ENCODE measurements around the gene GMPR2.

Gene GMPR2

DNA sequence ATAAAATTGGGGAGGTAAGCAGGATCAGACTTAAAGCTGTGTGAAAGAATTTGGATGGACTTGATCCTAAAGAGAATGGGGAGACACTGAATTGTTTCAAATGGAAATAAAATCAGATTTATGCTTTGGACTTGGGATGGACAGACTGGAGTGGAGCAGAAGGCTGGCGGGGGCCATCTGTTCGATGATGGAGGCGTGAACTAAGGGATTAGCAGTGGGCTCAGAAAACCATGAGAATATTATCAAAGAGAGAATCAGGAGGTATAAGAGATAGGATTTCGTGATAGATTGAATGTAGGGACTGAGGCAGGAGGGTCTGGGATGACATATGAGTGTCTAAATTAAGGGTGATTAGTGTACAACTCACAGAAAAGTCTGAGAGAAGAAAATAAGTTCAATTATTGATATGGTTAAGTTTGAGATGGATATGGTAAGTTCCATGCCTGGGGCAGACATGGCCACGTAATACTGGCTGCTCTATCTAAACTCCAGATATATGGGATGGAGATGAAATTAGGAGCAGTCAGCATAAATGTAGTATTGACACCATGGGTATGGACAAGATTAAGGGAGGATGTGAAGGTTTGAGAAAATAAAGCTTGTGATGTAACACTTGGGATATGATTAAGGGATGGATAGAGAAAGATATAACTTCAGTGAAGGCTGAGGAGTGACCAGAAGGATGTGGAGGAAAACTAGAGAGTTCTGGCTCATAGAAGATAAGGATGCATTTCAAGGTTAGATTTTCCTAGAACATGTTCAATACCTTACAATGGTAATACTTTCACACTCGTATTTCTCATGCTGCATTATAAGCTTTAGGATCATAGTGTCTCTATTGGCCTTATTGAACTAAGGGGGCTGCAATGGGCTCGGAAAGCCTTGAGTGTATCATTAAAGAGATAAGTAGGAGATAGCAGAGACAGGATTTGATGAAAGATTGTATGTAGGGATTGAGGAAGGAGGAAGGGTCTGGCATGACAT, 28.3 kb upstream of the GMPR2 start:
- peak; percentile 12 for DNase-seq (ENCODE audit: low spot score)
- TF ChIP-seq, protein P1, sequence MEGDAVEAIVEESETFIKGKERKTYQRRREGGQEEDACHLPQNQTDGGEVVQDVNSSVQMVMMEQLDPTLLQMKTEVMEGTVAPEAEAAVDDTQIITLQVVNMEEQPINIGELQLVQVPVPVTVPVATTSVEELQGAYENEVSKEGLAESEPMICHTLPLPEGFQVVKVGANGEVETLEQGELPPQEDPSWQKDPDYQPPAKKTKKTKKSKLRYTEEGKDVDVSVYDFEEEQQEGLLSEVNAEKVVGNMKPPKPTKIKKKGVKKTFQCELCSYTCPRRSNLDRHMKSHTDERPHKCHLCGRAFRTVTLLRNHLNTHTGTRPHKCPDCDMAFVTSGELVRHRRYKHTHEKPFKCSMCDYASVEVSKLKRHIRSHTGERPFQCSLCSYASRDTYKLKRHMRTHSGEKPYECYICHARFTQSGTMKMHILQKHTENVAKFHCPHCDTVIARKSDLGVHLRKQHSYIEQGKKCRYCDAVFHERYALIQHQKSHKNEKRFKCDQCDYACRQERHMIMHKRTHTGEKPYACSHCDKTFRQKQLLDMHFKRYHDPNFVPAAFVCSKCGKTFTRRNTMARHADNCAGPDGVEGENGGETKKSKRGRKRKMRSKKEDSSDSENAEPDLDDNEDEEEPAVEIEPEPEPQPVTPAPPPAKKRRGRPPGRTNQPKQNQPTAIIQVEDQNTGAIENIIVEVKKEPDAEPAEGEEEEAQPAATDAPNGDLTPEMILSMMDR (IDR thresholded peaks at IDR 0.05) = no peak
- Histone ChIP-seq H3K27ac (no peak overlapping the region), H3K4me3 (no peak overlapping the region)

DNA sequence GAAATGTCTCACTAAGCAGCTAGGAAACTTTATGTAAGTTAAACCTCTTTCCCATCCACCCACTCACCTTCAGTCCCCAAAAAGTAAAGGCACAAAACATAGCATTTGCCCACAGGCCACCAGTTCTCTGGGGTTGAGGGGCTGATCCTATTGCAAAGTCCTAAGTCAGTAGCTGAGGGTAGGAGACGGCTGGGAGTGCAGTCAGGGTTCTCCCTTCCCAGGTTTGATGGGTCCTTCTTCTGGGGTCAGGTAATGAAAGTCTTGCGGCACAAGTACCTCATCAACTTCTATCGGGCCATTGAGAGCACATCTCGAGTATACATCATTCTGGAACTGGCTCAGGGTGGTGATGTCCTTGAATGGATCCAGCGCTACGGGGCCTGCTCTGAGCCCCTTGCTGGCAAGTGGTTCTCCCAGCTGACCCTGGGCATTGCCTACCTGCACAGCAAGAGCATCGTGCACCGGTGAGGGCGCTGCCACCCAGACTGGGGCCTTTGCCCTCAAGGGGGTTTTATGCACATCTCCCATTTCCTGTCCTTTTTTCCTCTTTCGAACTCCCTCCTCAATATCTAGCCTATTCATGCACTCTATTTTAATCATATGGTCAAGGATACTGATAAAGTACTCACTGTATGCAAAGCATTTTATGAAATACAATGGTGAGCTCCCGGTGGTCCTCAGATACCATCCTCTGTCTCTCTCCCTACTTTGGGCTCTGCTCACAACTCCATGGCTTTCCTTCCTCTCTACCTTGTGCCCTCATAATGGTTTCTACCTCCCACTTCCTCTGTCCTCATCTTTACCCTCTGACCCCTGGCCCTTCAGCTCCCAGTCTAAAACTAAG, 26.2 kb upstream of the GMPR2 start:
- TF ChIP-seq, protein P1 (IDR thresholded peaks at IDR 0.05) = no peak
- H3K27ac ChIP-seq = no peak overlapping the region
- DNase-seq (ENCODE audit: low spot score) = peak; percentile 60

GRCh38 chr14:24207104-24207551, 25.6 kb upstream of the GMPR2 start:
- Histone ChIP-seq H3K4me3 (no peak overlapping the region), H3K27ac (no peak overlapping the region)
- TF ChIP-seq, protein P1 (IDR thresholded peaks at IDR 0.05) = no peak
- peak; percentile 22 for DNase-seq (ENCODE audit: low spot score)

More for the DNA sequence above, 26.2 kb upstream of the GMPR2 start:
- H3K4me3 ChIP-seq = no peak overlapping the region

- no peak overlapping the region for H3K4me3 ChIP-seq
- no peak overlapping the region for H3K27ac ChIP-seq
- DNase-seq (ENCODE audit: low spot score) = peak; percentile 29
- TF ChIP-seq, protein P1 (IDR thresholded peaks at IDR 0.05) = no peak
These were observed 25.1 kb upstream of the GMPR2 start for GRCh38 chr14:24207625-24208024.

GRCh38 chr14:24211311-24211710, 21.4 kb upstream of the GMPR2 start:
- Histone ChIP-seq H3K27ac (no peak overlapping the region), H3K4me3 (no peak overlapping the region)
- TF ChIP-seq, protein P1 (IDR thresholded peaks at IDR 0.05) = no peak
- DNase-seq (ENCODE audit: low spot score) = peak; percentile 61

GRCh38 chr14:24212924-24213865, 19.5 kb upstream of the GMPR2 start, which contains the start of gene CHMP4A:
TSS of gene CHMP4A (minus strand) at chr14:24213488. CDS start at chr14:24213439, 49 bp downstream.
- TF ChIP-seq, protein P1 (IDR thresholded peaks at IDR 0.05) = no peak
- Histone ChIP-seq H3K27ac (peak within 1 kb of the TSS; percentile 86 to 95), H3K4me3 (peak within 1 kb of the TSS; percentile 82)
- DNase-seq (ENCODE audit: low spot score) = peak; percentile 99
